ENCODE measurements around the gene PERCC1. TPM values are rescaled to one million over a fixed set of nuclear protein-coding genes. Genes with fewer than 3 reads are reported as not detected.

Gene PERCC1
- total and polyA plus RNA-seq, 2 donors (not counting 1 experiment from before 2014, with no cell fraction given), result not detected

DNA sequence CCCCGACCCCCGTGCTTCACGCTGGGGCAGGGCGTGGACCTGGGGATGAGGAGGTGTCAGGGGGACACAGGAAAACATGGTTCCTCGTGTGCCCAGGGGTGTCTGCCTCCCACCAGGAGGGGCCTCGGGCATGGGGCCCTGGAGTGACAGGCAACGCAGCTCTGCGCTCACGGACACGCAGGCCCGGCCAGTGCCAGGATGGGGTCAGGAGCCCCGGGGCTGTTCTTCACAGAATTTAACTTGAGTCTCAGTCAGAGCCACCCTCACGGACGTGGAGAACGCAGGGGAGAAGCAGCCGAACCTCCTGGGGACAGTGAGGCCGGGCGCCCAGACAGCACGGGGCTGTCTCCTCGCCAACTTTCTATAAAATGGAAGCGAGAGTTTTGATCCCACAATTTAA is 33.1 kb upstream of the PERCC1 start:
- no peak for TF ChIP-seq EZH2 (IDR thresholded peaks at IDR 0.05; ENCODE audit: low read length, missing control alignments)
- TF ChIP-seq, protein P1, sequence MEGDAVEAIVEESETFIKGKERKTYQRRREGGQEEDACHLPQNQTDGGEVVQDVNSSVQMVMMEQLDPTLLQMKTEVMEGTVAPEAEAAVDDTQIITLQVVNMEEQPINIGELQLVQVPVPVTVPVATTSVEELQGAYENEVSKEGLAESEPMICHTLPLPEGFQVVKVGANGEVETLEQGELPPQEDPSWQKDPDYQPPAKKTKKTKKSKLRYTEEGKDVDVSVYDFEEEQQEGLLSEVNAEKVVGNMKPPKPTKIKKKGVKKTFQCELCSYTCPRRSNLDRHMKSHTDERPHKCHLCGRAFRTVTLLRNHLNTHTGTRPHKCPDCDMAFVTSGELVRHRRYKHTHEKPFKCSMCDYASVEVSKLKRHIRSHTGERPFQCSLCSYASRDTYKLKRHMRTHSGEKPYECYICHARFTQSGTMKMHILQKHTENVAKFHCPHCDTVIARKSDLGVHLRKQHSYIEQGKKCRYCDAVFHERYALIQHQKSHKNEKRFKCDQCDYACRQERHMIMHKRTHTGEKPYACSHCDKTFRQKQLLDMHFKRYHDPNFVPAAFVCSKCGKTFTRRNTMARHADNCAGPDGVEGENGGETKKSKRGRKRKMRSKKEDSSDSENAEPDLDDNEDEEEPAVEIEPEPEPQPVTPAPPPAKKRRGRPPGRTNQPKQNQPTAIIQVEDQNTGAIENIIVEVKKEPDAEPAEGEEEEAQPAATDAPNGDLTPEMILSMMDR (conservative IDR thresholded peaks at IDR 0.05 in 1 of 2, IDR thresholded peaks at IDR 0.05 in 1 of 2; ENCODE audit: low read depth in 1 of 2, low read length in 2 of 2), result no peak
- Histone ChIP-seq H3K27ac (ENCODE audit: insufficient read depth, low read length) (no peak overlapping the region), H3K9ac (ENCODE audit: insufficient read depth, low read length) (no peak overlapping the region), H3K4me1 (ENCODE audit: control insufficient read depth, extremely low read depth, insufficient read depth, low read length) (no peaks in the 10 kb centered on the region), H4K20me1 (ENCODE audit: control insufficient read depth, extremely low read depth, insufficient read depth, low read length) (no peaks in the 10 kb centered on the region), H3K36me3 (ENCODE audit: control insufficient read depth, insufficient read depth, low read length) (peaks cover 3% of the 10 kb centered on the region), H3K9me3 (ENCODE audit: control insufficient read depth, insufficient read depth, low read depth, low read length) (no peaks in the 10 kb centered on the region), H3K4me2 (ENCODE audit: extremely low read depth, insufficient read depth, low read length) (no peak overlapping the region), H3K4me3 (replicated peaks in 1 of 4; ENCODE audit: control extremely low read depth in 1 of 4, insufficient read depth in 1 of 4, low read depth in 3 of 4, low read length in 4 of 4) (no peak overlapping the region), H3K79me2 (ENCODE audit: control insufficient read depth, insufficient read depth, low read length) (no peaks in the 10 kb centered on the region), H3K27me3 (ENCODE audit: control insufficient read depth, insufficient read depth, low read length) (no peaks in the 10 kb centered on the region), H2AFZ (ENCODE audit: low read length) (no peak overlapping the region)
- no peak for DNase-seq (ENCODE audit: low read depth in 2 of 2)

DNA sequence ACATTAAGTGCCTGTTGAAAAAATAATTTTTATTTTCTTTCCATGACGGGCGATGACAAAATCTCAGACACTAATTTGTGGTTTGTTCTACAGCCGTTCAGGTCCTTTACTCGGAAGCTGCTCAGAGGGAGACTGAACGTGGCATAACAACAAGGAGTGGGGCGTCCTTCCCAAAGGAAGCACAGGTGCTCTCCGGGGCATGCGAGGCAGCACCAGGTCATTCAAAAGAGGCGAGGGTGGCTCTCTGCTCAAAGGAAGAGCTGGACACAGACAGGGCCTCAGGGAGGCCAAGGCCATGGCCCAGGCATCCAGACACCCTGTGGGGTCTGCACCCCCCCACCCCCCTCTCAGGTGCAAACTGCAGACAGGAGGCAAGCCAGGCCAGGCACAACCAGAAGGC is 32.5 kb upstream of the PERCC1 start:
- Histone ChIP-seq H3K4me1 (ENCODE audit: control insufficient read depth, extremely low read depth, insufficient read depth, low read length) (no peaks in the 10 kb centered on the region), H3K9ac (ENCODE audit: insufficient read depth, low read length) (no peak overlapping the region), H3K27ac (ENCODE audit: insufficient read depth, low read length) (no peak overlapping the region), H3K4me2 (ENCODE audit: extremely low read depth, insufficient read depth, low read length) (no peak overlapping the region), H3K79me2 (ENCODE audit: control insufficient read depth, insufficient read depth, low read length) (no peaks in the 10 kb centered on the region), H3K36me3 (ENCODE audit: control insufficient read depth, insufficient read depth, low read length) (peaks cover 3% of the 10 kb centered on the region), H3K9me3 (ENCODE audit: control insufficient read depth, insufficient read depth, low read depth, low read length) (no peaks in the 10 kb centered on the region), H3K4me3 (replicated peaks in 1 of 4; ENCODE audit: control extremely low read depth in 1 of 4, insufficient read depth in 1 of 4, low read depth in 3 of 4, low read length in 4 of 4) (no peak overlapping the region), H3K27me3 (ENCODE audit: control insufficient read depth, insufficient read depth, low read length) (no peaks in the 10 kb centered on the region), H2AFZ (ENCODE audit: low read length) (no peak overlapping the region), H4K20me1 (ENCODE audit: control insufficient read depth, extremely low read depth, insufficient read depth, low read length) (no peaks in the 10 kb centered on the region)
- no peak for DNase-seq (ENCODE audit: low read depth in 2 of 2)
- TF ChIP-seq, protein P1 (conservative IDR thresholded peaks at IDR 0.05 in 1 of 2, IDR thresholded peaks at IDR 0.05 in 1 of 2; ENCODE audit: low read depth in 1 of 2, low read length in 2 of 2), result no peak
- TF ChIP-seq EZH2 (IDR thresholded peaks at IDR 0.05; ENCODE audit: low read length, missing control alignments), result no peak

DNA sequence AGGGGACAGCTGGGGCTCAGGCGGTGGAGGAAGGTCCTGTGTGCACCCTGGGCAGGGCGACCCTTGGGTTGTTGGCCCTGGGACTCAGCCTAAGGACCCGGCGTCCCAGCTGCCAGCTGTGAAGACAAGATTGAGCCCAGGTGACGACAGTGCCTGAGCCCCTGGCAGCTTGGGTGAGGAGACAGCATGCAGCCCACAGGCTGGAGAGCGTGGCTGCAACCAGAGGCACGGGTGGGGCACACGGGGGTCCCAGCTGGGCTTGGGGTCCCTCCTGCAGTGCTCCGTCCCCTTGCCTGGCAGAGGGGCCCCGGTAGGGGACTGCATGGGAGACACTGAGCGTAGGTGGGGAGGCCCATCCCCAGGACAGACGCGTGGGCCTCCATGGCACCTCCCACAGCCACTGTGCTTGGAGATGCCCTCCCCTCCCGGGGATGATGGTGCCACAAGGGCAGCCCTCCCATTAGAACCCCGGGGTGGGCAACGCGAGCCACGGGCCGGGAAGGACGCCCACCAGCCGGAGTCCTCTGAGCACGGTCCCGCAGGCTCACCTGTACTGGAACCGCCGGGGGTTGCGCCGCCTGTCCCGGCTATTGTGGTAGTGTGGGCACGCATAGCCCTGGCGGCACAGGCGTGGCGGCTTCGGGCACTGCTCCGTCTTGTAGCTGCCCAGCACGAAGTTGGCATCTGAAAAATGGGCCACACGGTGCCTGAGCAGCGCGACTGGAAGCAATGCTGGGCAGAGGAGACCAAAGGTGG is 31.9 kb upstream of the PERCC1 start:
- H3K9me3 ChIP-seq (ENCODE audit: control insufficient read depth, insufficient read depth, low read depth, low read length), result no peaks in the 10 kb centered on the region
- H3K9ac ChIP-seq (ENCODE audit: insufficient read depth, low read length), result no peak overlapping the region
- H2AFZ ChIP-seq (ENCODE audit: low read length), result no peak overlapping the region
- H3K27me3 ChIP-seq (ENCODE audit: control insufficient read depth, insufficient read depth, low read length), result no peaks in the 10 kb centered on the region
- no peak for DNase-seq (ENCODE audit: low read depth in 2 of 2)
- TF ChIP-seq, protein P1 (conservative IDR thresholded peaks at IDR 0.05 in 1 of 2, IDR thresholded peaks at IDR 0.05 in 1 of 2; ENCODE audit: low read depth in 1 of 2, low read length in 2 of 2), result no peak
- TF ChIP-seq EZH2 (IDR thresholded peaks at IDR 0.05; ENCODE audit: low read length, missing control alignments), result no peak
- no peaks in the 10 kb centered on the region for H4K20me1 ChIP-seq (ENCODE audit: control insufficient read depth, extremely low read depth, insufficient read depth, low read length)
- no peak overlapping the region for H3K27ac ChIP-seq (ENCODE audit: insufficient read depth, low read length)
- H3K4me1 ChIP-seq (ENCODE audit: control insufficient read depth, extremely low read depth, insufficient read depth, low read length), result no peaks in the 10 kb centered on the region
- H3K79me2 ChIP-seq (ENCODE audit: control insufficient read depth, insufficient read depth, low read length), result no peaks in the 10 kb centered on the region
- H3K4me3 ChIP-seq (replicated peaks in 1 of 4; ENCODE audit: control extremely low read depth in 1 of 4, insufficient read depth in 1 of 4, low read depth in 3 of 4, low read length in 4 of 4), result no peak overlapping the region
- H3K36me3 ChIP-seq (ENCODE audit: control insufficient read depth, insufficient read depth, low read length), result peaks cover 3% of the 10 kb centered on the region
- H3K4me2 ChIP-seq (ENCODE audit: extremely low read depth, insufficient read depth, low read length), result no peak overlapping the region
